GM10266 (cell line): Measurements from ENCODE around the gene COL4A1.

ENCODE experiments used
- DNase-seq: peaks from one replicate; pipeline ENCODE4 v3.0.0; 2012; ENCODE audit errors: extremely low spot score
- CTCF ChIP-seq: IDR thresholded peaks from 2 replicates; pipeline ENCODE4 v1.5.1; 2012; ENCODE audit warnings: mild to moderate bottlenecking, low read depth; ENCODE audit not compliant: control insufficient read depth, insufficient read depth; ENCODE audit errors: missing control alignments

COL4A1 gene

GRCh38 chr13:110195547-110196485, 111.1 kb downstream of the COL4A1 start:
- DNase-seq, result no peak
- no peak for TF ChIP-seq CTCF

GRCh38 chr13:110194451-110194850, 112.5 kb downstream of the COL4A1 start:
- TF ChIP-seq CTCF, result no peak
- DNase-seq, result no peak

- no peak for TF ChIP-seq CTCF
- DNase-seq, result no peak
Measured at GRCh38 chr13:110193491-110193890, 113.5 kb downstream of the COL4A1 start.

- no peak for TF ChIP-seq CTCF
Measured at GRCh38 chr13:110192472-110192871, 114.5 kb downstream of the COL4A1 start.

GRCh38 chr13:110187641-110188161, 119.3 kb downstream of the COL4A1 start:
- no peak for TF ChIP-seq CTCF
- DNase-seq, result no peak

More at GRCh38 chr13:110192472-110192871, 114.5 kb downstream of the COL4A1 start:
- no peak for DNase-seq

GRCh38 chr13:110186231-110186855, 120.6 kb downstream of the COL4A1 start:
- no peak for TF ChIP-seq CTCF
- DNase-seq, result no peak
